Measurements from ENCODE around the gene ZNF226. TPM values are rescaled to one million over a fixed set of nuclear protein-coding genes. Genes with fewer than 3 reads are reported as not detected.

ZNF226 gene
- total RNA-seq (2012; rRNA removed) (14.0 and 16.7 TPM in 2 replicates), polyA plus RNA-seq (2012; rRNA removed) (12.6 and 15.7 TPM in 2 replicates), Bru-seq, nascent RNA (percentile 82 among the genes with signal in this experiment), BruChase-seq, experiment 1, labeled RNA remaining after a 6-hour chase (percentile 88 among the genes with signal in this experiment), BruChase-seq, experiment 2, labeled RNA remaining after a 2-hour chase (percentile 88 among the genes with signal in this experiment)
- polyA plus RNA-seq (2012; cell fraction: cytosol; rRNA removed), result 4.1 and 10.8 TPM in 2 replicates
- 5.4 and 30.3 TPM in 2 replicates for polyA plus RNA-seq (2012; cell fraction: nucleus; rRNA removed; ENCODE audit: low replicate concordance)
- long read RNA-seq, transcript ZNF226-201 (6 exons, 817 nt), result minor isoform, 5 of 18 reads
- long read RNA-seq, transcript ZNF226-218 (6 exons, 548 nt), result major isoform, 6 of 18 reads
- long read RNA-seq, partial matches to known transcripts, result 3 of 18 reads
- long read RNA-seq, other reads (novel, unspliced or antisense), result 2 of 18 reads

DNA sequence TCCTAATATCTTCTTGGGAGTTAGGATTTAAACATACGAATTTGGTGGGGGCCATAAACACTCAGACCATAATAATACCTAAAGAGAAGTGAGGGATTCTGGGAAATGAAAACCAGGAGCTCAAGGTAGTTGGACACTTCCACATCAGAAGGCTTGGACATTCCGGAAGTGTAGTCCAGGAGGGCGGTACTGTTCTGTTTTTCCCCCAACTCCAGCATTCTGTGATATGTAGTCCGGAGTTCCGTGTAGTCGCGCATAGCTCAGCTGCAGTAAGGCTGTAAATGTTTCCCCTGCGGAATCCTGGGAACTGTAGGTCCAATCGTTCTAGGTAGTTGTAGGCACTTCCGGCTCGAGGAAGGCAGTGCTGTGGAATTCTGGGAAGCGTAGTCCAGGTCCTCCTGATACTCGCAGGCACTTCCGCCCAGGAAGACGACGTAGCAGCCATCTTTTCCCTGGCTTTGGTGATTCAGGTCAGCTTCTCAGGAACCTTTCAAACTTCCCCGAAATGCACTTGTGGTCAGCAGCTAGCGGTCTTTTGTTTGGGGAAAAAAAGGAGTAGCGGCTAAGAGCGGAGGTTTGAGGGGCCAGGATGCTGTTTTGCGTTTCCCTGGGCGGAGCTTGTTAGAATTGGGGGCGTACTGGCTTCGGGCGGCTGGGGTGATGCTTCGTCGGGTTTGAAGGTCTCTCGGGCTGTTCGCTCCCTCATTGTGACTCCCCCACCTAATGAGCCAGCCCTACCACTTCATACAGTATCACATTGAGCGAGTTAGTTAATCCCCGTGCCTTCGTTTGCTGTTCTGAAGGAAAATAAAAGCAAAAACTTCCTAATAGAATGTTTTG is at the start of gene ZNF226:
TSS of gene ZNF226 (plus strand) at position 428 of the 840 bp plus-strand sequence. CDS start 4,981 bp downstream, outside the sequence.
- Histone ChIP-seq H2BK20ac (ENCODE audit: low read depth, low read length) (no peak within 1 kb of the TSS), H2AFZ (replicated peaks; ENCODE audit: low read length, poor library complexity) (peak within 1 kb of the TSS; percentile 94), H3K79me1 (ENCODE audit: low read depth in 1 of 2, low read length in 2 of 2) (peaks cover 15 to 33% of the 10 kb centered on the region in 2 experiments), H3K27me3 (ENCODE audit: control insufficient read depth, insufficient read depth, low read length) (no peaks in the 10 kb centered on the region), H3K4ac (ENCODE audit: low read depth, low read length) (peak within 1 kb of the TSS; percentile 97), H4K20me1 (ENCODE audit: insufficient read depth, low read length) (no peaks in the 10 kb centered on the region), H3K9me1 (ENCODE audit: insufficient read depth, low read length) (no peaks in the 10 kb centered on the region), H3K4me1 (ENCODE audit: control insufficient read depth, insufficient read depth, low read length) (no peaks in the 10 kb centered on the region), H4K5ac (ENCODE audit: low read depth, low read length) (peak within 1 kb of the TSS; percentile 86), H2BK15ac (ENCODE audit: low read depth, low read length) (no peak within 1 kb of the TSS), H2AK5ac (ENCODE audit: low read depth, low read length) (peak within 1 kb of the TSS; percentile 54), H3K36me3 (ENCODE audit: control insufficient read depth, insufficient read depth, low read length) (peaks cover 19% of the 10 kb centered on the region), H3K4me3 (ENCODE audit: insufficient read depth, low read depth, low read length) (peak within 1 kb of the TSS; percentile 72), H2BK120ac (ENCODE audit: low read depth, low read length) (peak within 1 kb of the TSS; percentile 71), H3K4me2 (ENCODE audit: low read depth, low read length) (peak within 1 kb of the TSS; percentile 78), H3K56ac (ENCODE audit: extremely low read depth, insufficient read depth, low read length) (peak within 1 kb of the TSS; percentile 91), H2BK5ac (ENCODE audit: low read depth, low read length, poor library complexity, severe bottlenecking) (peak within 1 kb of the TSS; percentile 89), H3K23ac (ENCODE audit: low read depth, low read length) (peak within 1 kb of the TSS; percentile 96), H3K9ac (ENCODE audit: low read depth, low read length) (peak within 1 kb of the TSS; percentile 94), H4K8ac (ENCODE audit: low read depth in 2 of 2, low read length in 2 of 2) (peak within 1 kb of the TSS; percentile 54 to 97), H2AK9ac (replicated peaks; ENCODE audit: low read depth, low read length, poor library complexity) (peak within 1 kb of the TSS; percentile 33), H3K14ac (replicated peaks; ENCODE audit: low read depth, low read length) (peak within 1 kb of the TSS; percentile 98), H3K18ac (ENCODE audit: low read depth, low read length) (peak within 1 kb of the TSS; percentile 70), H4K91ac (ENCODE audit: insufficient read depth, low read depth, low read length) (peak within 1 kb of the TSS; percentile 85), H3K27ac (ENCODE audit: insufficient read depth, low read length) (peak within 1 kb of the TSS; percentile 88), H3K9me3 (ENCODE audit: control insufficient read depth, insufficient read depth, low read length) (0 out of 2 replicates have a peak, but pooled peaks cover 3% of the 10 kb centered on the region)
- DNase-seq (peak; percentile 99), ATAC-seq (ENCODE audit: low read depth) (peak; percentile 97)
- dilution Hi-C loops (cut with HindIII; ENCODE audit: low sequenced_read_pairs, unreplicated experiment), result no loop called here
- WGBS, 2 experiments (ENCODE audit: extremely low coverage in 2 of 2, insufficient read length in 1 of 2), result 0% methylated on average over 6 of the region's 32 CpGs; no CpG with 5 or more reads in 1 of the 2 experiments
- BruUV-seq (replicated peaks), result no TSS peak
- TF ChIP-seq BHLHE40 (IDR thresholded peaks at IDR 0.05; ENCODE audit: low read depth, low read length) (no peak), RAD21 (IDR thresholded peaks at IDR 0.05; ENCODE audit: low read length) (no peak), NFE2L2 (IDR thresholded peaks at IDR 0.05; ENCODE audit: low read depth, low read length) (no peak), POLR2A (IDR thresholded peaks at IDR 0.05; ENCODE audit: low read depth, low read length) (peak; percentile 24; the same call in 1 of the 2 replicates), MAZ (IDR thresholded peaks at IDR 0.05; ENCODE audit: borderline replicate concordance, low read depth, low read length) (no peak), MAFK (IDR thresholded peaks at IDR 0.05; ENCODE audit: low read depth, low read length) (0 out of 2 replicates have a peak, but pooled peaks have one; percentile 2)
- TF ChIP-seq, protein P1, sequence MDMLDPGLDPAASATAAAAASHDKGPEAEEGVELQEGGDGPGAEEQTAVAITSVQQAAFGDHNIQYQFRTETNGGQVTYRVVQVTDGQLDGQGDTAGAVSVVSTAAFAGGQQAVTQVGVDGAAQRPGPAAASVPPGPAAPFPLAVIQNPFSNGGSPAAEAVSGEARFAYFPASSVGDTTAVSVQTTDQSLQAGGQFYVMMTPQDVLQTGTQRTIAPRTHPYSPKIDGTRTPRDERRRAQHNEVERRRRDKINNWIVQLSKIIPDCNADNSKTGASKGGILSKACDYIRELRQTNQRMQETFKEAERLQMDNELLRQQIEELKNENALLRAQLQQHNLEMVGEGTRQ (IDR thresholded peaks at IDR 0.05; ENCODE audit: low read depth, low read length), result no peak
- TF ChIP-seq, protein P2, sequence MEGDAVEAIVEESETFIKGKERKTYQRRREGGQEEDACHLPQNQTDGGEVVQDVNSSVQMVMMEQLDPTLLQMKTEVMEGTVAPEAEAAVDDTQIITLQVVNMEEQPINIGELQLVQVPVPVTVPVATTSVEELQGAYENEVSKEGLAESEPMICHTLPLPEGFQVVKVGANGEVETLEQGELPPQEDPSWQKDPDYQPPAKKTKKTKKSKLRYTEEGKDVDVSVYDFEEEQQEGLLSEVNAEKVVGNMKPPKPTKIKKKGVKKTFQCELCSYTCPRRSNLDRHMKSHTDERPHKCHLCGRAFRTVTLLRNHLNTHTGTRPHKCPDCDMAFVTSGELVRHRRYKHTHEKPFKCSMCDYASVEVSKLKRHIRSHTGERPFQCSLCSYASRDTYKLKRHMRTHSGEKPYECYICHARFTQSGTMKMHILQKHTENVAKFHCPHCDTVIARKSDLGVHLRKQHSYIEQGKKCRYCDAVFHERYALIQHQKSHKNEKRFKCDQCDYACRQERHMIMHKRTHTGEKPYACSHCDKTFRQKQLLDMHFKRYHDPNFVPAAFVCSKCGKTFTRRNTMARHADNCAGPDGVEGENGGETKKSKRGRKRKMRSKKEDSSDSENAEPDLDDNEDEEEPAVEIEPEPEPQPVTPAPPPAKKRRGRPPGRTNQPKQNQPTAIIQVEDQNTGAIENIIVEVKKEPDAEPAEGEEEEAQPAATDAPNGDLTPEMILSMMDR (conservative IDR thresholded peaks at IDR 0.05; ENCODE audit: low read depth, low read length), result no peak
- TF ChIP-seq, protein P3, sequence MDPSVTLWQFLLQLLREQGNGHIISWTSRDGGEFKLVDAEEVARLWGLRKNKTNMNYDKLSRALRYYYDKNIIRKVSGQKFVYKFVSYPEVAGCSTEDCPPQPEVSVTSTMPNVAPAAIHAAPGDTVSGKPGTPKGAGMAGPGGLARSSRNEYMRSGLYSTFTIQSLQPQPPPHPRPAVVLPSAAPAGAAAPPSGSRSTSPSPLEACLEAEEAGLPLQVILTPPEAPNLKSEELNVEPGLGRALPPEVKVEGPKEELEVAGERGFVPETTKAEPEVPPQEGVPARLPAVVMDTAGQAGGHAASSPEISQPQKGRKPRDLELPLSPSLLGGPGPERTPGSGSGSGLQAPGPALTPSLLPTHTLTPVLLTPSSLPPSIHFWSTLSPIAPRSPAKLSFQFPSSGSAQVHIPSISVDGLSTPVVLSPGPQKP (IDR thresholded peaks at IDR 0.05; ENCODE audit: borderline replicate concordance, low read depth, low read length), result no peak
- POLR2A ChIA-PET (ENCODE audit: unreplicated experiment), result no interaction called here
- CTCF ChIA-PET, result interaction anchor here (1.1 kb wide), 1 partner anchor 11 kb away, joined by 3 read pairs; no protein-coding TSS in a partner anchor
- in situ Hi-C loops (cut with MboI; ENCODE audit: low sequenced_read_pairs), result no loop called here
- intact Hi-C loops (cut with micrococcal nuclease), result loop anchor here (2.0 to 10.0 kb wide), 2 partner anchors 52 to 140 kb away; partner anchors contain the start of genes ZNF225 and ZNF235
